ENCODE data around the gene NMT1.

The NMT1 gene

DNA sequence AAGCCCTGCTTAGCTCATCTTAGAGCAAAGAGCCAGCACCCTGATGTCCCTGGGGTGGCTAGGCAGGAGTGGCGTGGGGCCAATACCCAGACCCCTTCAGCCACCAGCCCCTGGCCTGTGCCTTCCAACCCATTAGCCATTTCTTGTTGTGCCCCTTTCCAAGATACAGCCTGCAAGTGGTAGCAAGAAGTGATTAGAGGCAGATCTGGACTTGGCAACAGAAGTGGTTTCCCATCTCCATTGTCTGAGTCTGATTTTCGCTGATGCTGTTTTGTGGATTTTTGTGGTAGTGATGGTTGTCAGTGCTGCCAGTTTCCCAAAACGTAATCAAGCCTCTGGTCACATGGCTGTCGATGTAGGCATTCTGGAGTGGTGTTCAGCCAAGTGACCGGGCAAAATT is 45.5 kb downstream of the NMT1 start:
- DNase-seq, result no peak

DNA sequence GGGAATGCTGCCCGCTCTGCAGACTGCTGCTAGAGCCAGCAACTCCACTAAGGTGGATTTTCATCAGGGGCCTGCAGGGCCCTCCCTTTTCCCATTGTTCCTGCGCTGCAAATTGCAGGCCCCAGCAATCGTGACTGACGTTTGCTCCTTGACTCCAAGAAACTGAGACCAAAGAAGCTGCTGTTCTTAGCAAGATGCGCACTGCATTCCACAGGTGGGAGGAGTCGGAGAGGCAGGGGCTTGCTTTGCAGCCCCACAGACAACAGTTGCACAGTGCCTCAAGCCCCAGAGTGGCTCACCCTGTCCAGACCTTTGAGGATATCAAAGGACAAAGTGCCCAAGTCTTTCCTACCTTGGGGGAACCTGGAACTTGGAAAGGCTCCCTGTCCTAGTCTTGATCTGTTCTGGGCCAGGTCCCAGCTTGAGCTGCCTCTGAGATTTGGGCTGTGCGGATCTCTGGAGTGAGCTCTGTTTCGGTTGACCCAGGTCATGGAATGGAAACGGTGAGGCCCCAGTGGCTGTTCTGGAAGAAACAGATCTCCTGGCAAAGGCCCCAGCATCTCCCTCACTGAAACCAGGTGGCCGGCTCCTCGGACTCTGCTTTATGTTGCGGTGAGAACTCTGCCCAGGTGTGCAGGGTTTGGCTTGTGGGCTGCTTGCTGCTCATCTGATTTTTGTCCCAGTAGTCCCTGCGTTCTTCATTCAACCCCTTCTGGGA is 46.3 kb downstream of the NMT1 start:
- no peak for DNase-seq

GRCh38 chr17:45108051-45108450 is 46.9 kb downstream of the NMT1 start:
- no peak for DNase-seq

DNA sequence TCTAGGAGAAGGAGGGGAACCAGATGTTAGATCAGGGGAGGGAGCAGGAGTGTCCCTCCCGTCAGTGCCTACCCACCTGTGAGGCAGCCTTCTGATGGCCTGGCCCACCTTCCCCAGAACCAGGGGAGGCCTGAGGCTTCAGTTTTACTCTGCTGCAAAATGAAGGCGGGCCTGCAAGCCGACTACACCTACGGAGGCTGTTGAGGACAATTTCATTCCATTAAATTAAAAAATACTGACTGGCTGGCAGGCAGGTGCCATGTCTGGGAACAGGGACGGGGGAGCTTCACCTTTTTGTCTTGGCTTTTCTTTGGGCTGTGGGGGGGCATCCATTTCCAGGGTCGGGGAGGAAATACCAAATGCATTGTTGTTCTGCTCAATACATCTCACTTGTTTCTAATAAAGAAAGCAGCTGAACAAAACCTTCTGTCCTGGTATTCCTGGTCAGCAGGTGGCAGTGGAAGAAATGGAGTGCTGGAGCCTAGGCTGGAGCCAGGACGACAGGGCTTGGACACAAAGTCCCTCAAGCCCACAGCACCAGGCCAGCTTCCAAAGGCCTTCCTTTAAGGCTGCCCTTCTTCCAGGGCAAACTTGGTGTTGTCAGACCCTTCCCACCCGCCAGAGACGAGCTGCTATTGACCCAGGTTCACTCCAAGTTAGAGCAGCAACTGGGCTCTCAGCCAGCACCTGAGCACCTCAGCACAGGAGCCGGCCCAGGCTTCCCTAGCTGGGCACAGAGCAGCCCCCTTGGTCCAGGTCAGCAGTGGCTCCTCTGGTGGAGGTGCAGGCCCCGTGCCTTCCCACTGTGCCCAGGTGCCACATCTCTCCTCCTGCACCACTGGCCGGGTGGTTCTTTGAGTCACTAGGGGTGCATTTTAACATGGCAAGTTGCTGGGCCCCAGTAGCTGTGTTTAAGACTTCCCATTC is 47.7 kb downstream of the NMT1 start:
- DNase-seq, result no peak

DNA sequence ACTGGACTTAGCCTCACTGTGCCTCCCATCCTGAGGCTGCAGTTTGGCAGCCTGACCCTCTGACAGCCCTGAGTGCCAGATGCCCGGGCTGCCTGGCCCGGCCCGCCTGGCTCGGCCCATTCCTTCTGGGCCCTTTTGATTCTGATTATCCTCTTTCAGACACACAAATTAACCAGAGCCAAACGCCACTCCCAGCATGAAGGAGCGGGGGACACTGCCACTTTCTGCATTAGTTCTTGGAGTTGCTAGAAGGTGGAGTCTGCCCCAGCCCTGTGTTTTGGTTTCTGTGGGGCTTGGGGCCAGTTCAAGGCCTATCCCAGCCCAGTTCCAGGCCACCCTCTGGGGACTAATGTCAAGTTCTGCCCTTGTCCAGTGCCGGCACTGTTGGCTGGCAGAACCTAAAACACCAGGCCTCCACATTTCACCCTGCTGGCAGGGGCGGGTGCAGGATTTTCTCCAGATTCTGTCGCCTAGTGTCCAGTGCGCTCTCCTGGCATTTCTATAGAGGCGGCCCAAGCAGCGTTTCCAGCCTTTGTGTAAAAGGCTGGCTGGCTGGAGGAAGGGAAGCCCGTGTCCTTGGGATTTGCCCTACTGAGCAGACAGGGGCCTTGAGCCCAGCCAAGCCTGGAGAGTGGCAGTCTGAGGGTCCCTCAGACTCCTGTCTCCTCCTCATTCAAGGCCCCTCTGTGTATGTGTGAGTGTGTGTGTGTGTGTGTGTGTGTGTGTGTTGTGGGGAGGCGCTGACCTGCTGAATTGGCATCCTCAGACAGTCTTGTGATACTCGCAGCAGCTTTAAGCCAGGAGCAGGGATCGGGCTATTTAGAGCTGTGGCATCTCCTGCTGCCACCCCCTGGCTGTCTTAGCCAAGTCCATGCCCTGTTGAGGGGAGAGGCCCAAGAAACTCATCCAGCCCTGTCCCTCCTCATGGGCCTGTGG is 49.8 kb downstream of the NMT1 start:
- no peak for DNase-seq

- DNase-seq, result no peak
These were observed 50.7 kb downstream of the NMT1 start for GRCh38 chr17:45111850-45112249.

DNA sequence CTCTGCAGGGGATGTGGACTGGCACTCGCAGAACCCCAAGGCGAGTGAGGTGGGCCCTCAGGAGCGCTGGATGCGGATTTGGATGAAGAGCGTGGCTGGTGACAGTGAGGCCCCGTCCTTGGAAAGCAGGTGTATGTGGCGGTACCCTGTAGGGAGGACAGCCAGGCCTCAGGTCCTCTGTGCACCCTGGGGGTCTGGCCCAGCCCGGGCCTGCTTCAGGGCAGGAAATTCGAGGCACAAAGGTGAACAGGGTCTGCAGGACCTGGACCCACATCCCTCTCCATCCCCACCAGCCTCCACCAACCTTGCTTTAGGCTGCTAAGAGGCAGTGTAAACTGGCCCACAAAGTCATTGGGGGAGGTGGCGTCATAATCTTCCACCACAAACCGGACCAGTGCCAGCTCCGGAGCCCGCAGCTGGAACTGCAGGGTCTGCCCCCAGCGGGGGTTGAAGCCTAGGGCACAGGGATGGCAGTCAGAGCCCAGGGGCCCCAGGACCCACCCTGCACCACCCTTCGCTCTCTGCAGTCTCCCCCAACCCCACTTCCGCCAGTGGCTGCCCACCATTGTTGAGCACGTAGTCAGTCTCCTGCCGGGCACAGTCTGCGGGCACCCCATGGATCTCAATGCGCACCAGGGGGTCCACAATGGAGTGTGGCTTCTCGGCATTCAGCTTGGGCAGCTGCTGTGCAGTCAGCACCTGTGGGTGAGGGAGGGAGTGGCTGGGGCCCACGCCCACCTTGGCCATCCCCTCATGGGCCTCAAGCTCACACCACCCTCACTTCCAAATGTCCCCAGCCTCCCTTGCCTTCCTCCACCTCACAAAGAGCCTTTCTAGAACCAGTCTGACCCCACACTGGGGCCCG is 51.7 kb downstream of the NMT1 start:
- no peak for DNase-seq

- DNase-seq, result no peak
These were observed 52.3 kb downstream of the NMT1 start for GRCh38 chr17:45113424-45113754.

GRCh38 chr17:45114117-45114932 is 53.2 kb downstream of the NMT1 start:
- DNase-seq, result no peak

GRCh38 chr17:45115015-45115625 is 54.0 kb downstream of the NMT1 start:
- DNase-seq, result no peak

GRCh38 chr17:45115871-45116270 is 54.8 kb downstream of the NMT1 start:
- no peak for DNase-seq

GRCh38 chr17:45116434-45117016 is 55.4 kb downstream of the NMT1 start:
- DNase-seq, result no peak

DNA sequence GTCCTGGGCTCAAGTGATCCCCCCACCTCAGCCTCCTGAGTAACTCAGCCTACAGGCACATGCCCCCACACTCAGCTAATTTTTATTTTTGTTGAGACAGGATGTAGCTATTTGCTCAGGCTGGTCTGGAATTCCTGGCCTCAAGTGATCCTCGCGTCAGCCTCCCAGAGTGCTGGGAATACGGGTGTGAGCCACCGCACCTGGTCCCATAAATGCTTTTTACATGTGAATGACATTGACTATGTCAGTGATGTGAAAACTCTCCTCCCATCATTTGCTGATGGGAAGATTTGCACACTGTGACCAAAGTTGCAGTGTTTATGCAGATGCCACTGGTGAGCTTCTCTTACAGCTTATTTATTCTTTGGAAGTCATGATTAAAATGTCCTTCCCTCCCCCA is 56.2 kb downstream of the NMT1 start:
- no peak for DNase-seq

DNA sequence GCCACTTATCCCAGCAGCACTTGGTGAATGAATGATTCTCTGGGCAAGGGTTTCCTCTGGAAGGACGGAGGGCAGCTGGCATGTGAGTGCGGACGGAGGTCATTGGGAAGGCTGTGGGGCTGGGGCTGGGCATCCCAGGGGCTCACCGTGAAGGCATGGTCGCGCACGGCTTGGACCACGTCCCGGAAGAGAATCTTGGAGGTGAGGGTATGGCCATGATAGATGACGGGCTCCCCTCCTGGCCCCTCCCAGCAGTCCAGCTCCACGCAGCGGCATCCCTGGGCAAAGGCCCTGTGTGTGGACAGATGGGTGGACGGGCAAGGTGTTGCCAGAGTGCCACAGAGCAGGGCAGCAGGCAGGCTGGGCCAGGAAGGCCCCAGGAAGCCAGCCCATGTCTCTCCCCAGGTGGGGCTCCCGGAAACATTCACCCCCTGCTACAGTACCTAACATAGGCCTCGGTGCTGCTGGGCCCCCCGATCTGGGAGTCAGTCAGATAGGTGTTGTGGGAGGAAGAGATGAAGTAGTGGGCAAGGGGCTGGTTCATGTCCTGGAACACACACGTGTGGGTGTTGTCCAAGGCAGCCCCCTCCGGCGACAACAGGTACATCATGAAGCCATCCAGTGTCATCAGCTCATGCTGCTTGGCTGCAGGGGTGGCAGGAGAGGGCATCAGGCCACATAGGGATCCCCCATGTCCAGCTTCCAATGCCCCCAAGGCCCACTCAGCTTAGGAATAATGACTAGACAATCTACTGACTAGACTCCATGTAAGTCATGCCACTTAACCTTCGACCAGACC is 56.9 kb downstream of the NMT1 start:
- DNase-seq, result no peak

DNA sequence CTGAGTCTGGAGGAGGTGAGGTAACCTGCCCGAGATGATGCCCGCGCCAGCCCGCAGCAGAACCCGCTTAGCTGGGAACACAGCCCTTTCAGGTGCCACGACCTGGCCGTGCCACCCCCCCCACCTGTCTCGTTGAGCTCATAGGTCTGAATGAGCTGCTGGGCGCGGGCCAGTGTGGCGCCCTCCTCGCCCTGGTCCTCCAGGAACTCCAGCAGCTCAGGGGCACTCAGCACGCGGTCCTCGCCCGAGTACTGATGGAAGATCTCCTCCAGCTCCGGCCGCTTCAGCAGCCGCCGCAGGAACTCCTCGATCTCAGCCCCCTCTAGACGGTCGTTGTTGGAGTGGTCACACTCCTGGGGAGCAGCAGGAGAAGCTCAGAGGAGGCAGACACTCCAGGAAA is 57.6 kb downstream of the NMT1 start:
- no peak for DNase-seq

GRCh38 chr17:45119964-45120363 is 58.8 kb downstream of the NMT1 start:
- DNase-seq, result no peak

DNA sequence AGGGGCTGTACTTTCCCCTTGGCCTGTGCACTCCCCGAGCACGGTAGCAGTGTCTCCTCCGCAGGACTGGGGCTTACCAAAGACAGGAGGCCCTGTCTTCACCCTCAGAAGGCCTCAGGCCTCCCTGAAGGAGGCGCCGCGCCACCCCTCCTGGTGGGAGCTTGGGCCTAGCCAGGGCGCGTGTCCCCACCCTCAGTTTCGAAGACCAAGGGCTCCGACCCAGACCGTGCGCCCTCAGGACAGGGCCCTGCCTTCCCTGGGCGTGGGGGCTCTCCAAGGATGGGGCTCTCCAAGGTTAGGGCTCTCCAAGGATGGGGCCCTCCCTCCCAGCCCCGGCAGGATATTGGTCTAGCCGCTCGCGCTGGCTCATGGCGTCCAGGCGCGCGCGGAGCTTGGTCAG is 59.4 kb downstream of the NMT1 start:
- DNase-seq, result no peak

DNA sequence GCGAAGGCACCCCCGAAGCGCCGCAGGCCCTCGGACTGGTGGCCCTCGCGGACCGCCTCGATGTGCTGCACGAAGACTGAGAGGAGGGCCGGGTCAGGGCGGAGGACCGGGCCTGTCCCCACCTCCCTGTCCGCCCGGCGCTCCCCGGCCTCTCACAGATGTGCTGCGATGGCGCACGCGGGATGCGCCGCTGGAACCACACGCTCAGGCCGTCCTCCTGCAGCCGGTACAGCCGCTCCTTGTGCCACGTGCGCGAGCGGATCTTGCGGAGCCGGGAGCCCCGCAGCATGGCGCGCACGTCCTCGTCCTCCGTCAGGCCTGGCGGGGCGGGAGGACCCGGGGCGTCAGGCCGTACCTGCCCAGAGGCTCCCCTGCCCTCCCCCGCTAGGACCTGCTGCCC is 59.9 kb downstream of the NMT1 start:
- no peak for DNase-seq

- DNase-seq, result no peak
These were observed 62.1 kb downstream of the NMT1 start for GRCh38 chr17:45123076-45123770.

Measured in hematopoietic multipotent progenitor cell treated with erythropoietin and hydrocortisone succinate and interleukin-3 and kit ligand, for 6 days (in vitro differentiated cells).